NCI-H2227 (cell line): ENCODE data around the gene VSIG10L2.

Experiments
- DNase-seq: peaks from one replicate; lab custom pipeline; 2025; ENCODE audit not compliant: unreplicated experiment; lab: John Stamatoyannopoulos, UW

The VSIG10L2 gene

GRCh38 chr11:125929445-125930075 lies 16.3 kb upstream of the VSIG10L2 start:
- no peak for DNase-seq

- no peak for DNase-seq
Measured at GRCh38 chr11:125930076-125930450, 15.8 kb upstream of the VSIG10L2 start.

GRCh38 chr11:125931116-125931515 lies 14.7 kb upstream of the VSIG10L2 start:
- DNase-seq: no peak

GRCh38 chr11:125931668-125932067 lies 14.2 kb upstream of the VSIG10L2 start:
- no peak for DNase-seq

- no peak for DNase-seq
Measured at GRCh38 chr11:125932301-125932700, 13.5 kb upstream of the VSIG10L2 start.

GRCh38 chr11:125933030-125933813 lies 12.6 kb upstream of the VSIG10L2 start:
- no peak for DNase-seq

- DNase-seq: no peak
Measured at GRCh38 chr11:125934473-125934872, 11.4 kb upstream of the VSIG10L2 start.

GRCh38 chr11:125935056-125935455 lies 10.8 kb upstream of the VSIG10L2 start:
- DNase-seq: no peak

- DNase-seq: no peak
Measured at GRCh38 chr11:125935618-125936199, 10.1 kb upstream of the VSIG10L2 start.

GRCh38 chr11:125938418-125938817 lies 7.4 kb upstream of the VSIG10L2 start:
- DNase-seq: no peak

GRCh38 chr11:125939081-125939521 lies 6.7 kb upstream of the VSIG10L2 start:
- DNase-seq: peak; percentile 4

- DNase-seq: no peak
Measured at GRCh38 chr11:125940145-125940544, 5.7 kb upstream of the VSIG10L2 start.

- DNase-seq: no peak
Measured at GRCh38 chr11:125941267-125941618, 4.6 kb upstream of the VSIG10L2 start.

GRCh38 chr11:125941619-125942611 lies 3.9 kb upstream of the VSIG10L2 start:
- peak; percentile 45 for DNase-seq

- DNase-seq: no peak
Measured at GRCh38 chr11:125942771-125943428, 2.9 kb upstream of the VSIG10L2 start.

- DNase-seq: no peak
Measured at GRCh38 chr11:125943661-125944349, 2.0 kb upstream of the VSIG10L2 start.

GRCh38 chr11:125944350-125945010 lies 1.4 kb upstream of the VSIG10L2 start:
- no peak for DNase-seq

GRCh38 chr11:125945011-125945796 lies 640 bp upstream of the VSIG10L2 start:
- no peak for DNase-seq
